ENCODE data around the gene PPP3R2.
"Not testable (repeated sequence)": the region's sequence is repeated elsewhere in the genome, so short reads cannot be mapped to it uniquely, and the experiment has no call there.

PPP3R2 gene

DNA sequence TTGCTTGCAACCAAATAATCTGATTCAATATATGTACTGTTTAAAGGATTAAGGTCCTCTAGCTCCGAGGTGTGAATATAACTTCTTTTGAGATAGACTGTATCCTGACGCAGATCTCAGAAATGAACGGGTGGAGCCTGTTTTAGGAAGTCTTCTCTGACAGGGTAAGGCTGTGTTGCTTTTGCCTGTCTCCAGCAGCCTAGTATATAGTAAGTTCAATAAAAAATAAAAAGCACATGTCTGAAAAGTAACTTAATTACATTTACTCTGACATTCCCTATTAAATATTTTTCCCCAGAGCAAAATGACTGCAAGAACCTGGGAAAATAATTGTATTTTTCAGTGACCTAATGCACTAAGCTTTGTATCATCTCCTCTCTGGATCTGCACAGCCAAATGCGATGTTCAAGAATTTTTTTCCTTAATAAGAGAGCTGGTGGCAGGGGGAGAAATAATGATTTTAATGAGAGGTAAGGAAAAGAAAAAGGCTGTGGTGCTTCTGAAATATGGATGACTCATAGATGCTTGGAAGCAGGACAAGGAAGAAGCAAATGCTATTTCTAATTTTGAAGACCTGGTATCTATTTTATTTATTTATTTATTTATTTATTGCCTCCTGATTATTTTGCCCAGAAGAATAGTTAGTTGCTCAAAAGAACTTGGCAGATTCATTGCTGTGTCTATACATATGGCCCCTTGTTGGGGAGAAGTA lies 7.3 kb downstream of the PPP3R2 start:
- DNase-seq, result no peak

DNA sequence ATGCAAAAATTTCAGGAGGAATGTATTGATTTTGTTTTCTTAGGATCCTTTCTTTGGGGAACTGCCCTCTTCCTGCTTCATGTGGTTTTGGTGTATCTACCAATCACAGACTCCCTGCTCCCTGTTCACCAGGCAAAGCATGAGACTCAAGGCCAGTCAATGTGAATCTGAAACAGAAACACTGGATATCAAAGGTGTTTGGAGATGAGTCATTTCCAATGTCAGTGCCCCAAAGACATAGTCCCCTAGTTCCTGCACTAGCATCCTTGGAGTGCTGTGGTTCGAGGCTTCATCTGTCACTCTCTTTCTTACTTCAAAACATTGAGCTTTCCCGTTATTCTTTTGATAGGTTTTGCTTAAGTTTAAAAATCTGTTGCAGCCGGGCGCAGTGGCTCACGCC lies 8.1 kb downstream of the PPP3R2 start:
- DNase-seq, result no peak

DNA sequence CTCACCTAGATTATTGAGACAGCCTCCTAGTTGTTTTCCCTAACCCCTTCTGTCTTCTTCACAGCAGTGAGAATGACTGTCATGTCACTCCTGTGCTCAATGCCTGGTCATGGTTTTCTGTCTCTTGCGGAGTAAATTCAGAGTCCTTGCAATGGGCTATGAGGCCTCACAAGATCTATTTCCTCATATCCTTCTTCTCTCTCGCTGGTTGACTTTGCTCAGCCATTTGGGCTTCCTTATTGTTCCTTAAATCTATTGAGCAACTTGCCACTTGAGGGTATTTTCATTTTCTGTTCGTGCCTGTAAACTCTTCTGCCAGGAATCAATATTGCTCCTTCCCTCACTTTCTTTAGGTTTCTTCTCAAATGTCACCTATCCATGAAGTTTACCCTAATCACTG lies 9.0 kb downstream of the PPP3R2 start:
- DNase-seq, result no peak

DNA sequence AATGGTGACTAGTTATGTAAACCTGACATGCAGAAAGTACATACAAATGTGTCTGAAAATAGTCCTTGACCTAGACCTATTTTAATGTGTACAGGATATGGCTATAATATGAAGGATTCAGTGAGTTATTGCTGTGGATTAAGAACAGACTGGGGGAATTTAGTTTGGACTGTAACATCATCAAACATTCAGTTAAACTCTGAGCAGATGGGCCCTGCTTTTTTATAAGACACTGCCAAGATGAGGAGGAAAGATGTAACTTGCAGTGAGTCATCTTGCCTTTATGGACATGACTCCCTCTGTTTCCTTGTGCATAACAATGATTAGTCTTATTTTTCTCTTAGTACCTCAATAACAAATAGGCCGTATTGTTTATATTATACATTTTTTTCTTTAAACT lies 12.2 kb downstream of the PPP3R2 start:
- DNase-seq, result no peak

DNA sequence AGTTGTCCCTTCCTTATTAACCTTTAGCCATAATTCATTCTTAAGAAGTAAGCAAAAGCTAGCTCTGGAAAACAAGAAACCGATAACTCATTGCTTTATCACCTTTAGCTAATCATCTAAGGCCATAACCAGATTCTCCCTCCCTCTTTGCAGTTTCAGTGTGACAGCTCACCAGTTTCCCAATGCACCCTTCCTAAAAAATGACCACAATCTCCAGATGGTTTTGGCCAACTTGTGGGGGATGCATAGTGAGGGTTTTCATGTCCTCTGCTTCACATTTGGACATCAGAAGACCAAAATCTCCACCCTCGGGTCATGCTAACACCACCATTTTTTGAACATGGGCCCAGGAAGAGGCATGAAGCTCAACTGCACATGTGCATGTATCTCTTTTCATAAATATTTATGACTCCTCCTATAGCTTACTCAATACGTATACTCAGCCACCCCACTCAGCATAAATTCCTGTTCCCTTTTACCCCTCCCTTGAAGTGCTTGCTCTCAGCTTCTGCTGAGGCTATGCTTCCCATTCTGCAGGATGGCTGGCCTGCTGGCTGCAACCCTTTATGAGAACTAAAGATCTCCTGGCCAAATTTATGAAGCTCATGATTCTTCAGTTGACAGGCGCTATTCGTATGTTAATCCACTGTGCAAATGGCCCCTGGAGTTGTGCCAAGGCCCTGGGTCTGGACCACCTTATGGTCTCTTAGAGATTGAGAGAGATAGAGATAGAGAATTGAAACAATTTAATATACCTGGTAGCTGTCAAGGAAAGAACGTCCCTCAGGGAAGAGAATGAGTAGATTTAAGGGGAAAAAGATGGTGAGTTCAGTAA lies 14.8 kb downstream of the PPP3R2 start:
- DNase-seq, result no peak

DNA sequence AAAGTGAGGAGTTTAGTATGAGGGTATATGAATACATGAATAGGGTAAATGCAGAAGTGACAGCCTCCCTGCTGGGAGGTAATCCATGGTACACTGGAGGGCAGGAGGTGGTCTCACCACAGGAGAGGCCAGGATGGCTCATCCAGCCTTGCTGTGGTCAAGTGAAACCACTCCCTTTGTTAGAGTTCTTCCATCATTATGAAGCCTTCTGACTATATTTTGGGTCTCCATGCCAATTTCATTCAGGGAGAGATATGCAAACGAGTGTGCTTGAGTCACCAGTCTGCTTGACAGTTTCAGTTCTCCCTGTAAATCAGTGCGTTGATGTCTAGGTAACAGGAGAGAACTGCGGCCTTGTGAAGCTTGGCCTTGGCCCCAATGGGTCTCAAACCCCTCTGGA lies 16.4 kb downstream of the PPP3R2 start:
- no peak for DNase-seq

DNA sequence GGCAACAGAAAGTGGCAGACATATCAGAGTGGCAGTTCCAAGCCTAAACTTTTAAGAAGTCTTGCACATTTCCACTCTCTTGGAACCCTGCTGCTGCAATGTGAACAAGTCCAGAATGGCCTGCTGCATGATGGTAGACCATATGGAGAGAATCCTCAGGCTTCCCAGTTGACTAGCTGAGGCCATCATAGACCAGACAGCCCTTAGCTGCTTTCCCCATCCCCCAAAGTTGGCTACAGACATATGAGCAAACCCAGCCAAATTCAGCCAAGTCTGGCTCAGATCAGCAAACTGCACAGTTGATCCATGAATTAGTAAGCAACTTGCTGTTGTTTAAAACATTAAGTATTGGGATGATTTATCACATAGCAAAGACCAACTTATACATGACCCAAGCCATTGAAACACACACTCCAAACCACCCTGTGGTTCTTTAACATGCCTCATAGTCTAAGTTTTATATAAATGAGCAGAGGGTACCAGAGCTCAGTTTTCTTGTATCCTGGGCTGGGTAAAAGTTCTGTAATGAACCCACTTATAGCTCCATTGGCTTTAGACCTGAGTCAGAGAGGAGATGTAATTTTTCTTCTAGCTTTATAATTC lies 19.9 kb downstream of the PPP3R2 start:
- DNase-seq, result no peak

DNA sequence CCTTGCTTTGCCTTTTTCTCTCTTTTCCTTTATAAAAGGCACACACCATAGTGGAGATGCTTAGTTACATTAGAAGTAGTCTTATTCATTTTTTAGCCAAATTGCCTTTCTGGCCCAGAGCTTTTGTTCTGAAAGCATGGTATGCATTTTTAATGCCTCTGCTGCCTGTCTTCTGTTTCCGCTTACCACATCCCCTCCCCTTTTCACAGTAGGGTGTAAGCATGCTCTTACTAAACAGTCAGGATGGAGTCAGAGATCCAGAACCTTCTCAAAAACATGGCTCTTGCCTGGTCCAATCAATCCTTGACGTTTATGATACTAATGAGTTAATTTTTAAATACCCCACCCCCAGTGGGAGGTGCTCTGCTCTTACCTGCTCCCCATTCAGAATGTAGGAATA lies 22.5 kb downstream of the PPP3R2 start:
- peak; percentile 13 for DNase-seq

DNA sequence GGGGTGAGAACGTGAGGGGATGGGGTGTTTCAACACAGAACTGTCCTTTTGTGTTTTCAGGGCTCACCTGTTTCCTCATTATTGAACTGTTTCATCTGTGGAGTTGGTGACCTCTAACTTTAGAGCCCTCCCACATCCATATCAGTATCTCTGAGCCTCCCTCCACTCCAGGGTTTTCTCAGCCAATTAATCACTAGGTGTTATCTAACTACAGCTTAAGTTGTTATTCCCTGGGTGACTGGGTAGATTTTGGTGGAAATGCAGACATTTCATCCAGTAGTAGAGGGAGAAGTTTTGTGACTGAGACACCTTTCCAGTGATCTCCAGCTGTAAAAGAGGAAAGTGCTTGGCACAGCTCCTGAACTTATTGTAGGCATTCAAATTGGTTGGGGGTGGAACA lies 23.7 kb downstream of the PPP3R2 start:
- no peak for DNase-seq

DNA sequence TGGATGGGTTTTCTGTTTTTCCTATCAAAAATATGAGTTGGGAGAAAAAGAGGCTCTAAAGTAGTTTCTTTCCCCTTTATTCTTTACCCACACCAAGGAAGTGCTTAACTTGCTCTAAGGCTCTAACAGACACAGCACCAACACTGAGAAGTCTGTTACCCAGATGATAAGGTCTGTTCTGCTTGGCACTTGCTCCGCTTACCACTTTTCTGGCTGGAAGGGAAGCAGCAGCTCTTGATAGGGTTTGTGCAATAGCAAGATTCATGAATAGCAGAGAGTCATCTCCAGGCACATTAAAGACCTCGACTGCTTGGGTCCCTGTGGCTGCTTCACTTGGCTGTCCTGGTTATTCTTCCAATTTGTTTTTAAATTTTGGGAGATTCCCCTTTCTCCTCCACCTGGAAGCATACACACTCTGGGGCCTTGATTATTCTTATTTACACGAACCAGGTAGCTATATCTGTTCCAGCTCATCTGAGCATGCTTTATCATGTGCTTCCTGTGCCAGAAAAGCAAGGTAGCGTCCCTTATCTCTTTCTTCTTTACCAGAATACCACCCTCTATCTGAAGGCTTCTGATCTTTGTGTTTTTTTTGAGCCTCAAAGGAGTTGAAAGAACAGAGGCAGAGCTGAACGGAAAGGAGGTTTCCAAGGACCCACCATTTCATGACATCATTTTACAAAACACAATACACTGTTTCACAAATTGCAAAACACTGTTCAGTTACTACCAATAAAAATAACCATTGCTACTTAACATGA lies 24.8 kb downstream of the PPP3R2 start:
- peak; percentile 29 for DNase-seq

DNA sequence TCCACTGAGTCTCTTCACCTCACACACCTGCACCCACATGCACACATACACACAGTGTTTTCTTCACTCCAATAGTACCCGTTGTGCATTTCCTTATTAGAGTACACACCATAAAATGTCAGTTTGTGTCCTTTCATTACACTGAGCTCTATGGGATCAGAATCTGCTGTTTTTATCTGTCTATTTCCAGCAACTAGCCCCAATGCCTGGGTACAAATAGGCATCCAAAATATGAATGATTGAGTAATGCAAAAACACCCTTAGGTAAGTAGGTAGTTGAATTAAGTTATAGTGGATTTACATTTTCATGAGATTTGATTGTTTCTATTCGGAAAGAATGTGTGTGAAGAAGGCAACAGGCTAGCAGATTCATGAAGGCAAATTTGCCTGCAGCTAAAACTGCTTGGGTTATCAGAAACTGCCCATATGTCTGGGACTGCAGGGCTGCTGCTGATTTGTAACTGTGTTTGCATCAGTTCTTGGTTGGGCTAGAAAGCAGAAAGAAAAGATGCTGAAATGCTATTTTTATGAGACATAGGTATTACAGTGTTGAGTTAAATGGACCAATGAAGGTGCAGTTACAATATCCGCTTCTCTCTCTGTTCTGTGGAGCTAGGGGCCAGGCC lies 26.9 kb downstream of the PPP3R2 start:
- no peak for DNase-seq

DNA sequence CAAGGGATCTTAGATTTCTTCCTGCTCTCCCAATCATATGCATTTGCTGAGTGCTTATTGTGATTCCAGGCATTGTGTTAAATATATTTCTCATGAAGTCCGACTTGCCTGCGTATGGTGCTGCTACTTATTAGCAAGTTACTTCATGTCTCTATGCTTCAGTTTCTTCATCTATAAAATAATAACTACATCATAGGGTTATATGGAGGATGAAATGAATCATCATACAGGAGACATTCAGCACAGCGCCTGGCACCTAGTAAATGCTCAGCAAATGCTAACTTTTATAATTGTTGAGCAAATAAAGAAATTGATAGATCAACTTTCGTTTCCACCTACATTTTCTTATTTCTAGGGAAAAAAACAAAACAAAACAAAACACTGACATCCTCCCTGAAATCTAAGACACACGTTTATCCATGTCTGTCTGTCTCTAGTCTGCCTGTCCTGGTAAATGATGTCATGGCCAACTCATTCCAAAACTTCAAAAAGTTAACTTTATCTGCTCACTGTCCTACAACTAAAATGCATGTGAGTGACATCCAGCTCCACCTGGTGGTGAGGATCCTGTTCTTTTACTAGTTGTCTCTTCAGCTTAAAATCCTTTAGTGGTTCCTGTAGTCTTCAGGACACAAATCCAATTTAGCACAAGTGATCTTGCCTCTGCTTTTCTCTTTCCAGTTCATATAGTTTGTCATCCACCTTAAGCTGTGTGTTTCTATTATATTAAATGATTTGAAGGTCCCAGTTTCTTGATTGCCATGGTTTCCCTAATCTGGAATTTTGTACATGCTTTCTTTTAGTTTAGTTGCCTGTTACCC lies 27.7 kb downstream of the PPP3R2 start:
- DNase-seq, result peak; percentile 60

DNA sequence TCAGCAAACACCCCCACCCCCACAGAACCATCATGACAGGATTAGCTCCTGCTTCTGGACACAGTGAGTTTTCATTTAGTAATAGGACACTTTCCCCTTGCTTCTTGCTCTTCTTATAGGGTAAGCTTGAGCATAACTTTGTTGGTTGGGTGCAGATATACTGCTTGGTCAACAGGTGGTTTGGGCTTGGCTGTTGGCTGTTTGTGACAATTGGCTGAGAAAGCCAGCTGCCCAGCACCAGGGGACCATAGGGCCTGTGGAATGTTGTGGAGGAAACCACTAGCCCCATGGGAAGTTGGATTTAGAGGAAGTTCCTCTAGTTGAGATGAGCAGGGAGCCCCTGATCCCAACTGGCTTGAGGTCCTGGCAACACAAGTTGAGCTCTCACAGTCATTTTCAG lies 30.5 kb downstream of the PPP3R2 start:
- DNase-seq, result no peak

DNA sequence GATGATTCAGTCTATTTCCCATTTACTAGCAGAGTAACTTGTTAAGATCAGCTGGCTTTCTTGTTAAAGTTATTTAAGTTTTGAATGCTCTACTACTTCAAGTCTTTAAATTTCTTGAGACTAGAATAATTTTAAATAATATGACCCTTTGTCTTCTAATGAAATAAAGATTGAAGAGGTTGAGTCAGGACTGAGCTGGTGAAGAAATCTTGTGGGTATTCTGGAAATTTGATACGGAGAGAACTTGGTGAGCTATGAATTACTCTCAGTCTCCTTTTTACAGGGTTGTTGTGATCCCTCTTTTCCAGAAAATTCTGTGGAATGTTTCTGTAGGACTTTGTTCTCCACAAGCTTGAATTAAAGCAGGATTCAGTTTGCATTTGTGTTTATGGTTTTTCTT lies 31.8 kb downstream of the PPP3R2 start:
- DNase-seq, result no peak

DNA sequence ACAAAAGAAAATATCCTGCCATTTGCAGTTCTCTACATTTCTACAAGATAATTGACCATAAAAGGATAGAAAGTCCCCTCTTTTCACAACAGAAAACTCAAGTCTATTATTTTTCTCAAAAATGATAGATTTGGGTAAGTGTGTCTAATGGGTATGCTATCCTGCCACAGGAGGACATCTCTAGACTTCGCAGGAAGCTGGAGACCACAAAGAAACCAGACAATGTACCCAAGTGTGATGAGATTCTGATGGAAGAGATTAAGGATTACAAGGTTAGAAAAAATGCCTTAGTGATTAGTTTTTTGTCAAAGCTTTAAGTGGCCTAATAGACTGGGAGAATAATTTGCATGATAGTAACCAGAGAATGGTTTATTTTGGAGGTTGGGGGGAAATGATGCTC lies 33.0 kb downstream of the PPP3R2 start:
- DNase-seq, result no peak

DNA sequence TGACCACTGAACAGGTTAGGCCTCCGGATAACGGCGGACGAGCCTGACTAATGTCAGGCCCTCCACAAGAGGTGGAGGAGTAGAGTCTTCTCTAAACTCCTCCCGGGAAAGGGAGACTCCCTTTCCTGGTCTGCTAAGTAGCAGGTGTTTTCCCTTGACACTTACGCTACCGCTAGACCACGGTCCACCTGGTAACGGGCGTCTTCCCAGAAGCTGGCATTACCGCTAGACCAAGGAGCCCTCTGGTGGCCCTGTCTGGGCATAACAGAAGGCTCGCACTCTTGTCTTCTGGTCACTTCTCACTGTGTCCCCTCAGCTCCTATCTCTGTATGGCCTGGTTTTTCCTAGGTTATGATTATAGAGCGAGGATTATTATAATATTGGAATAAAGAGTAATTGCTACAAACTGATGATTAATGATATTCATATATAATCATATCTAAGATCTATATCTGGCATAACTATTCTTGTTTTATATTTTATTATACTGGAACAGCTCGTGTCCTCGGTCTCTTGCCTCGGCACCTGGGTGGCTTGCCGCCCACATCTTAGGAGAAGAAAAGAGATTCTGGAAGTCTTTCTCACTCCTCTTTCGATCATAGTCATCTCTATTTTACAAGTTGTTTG lies 45.2 kb downstream of the PPP3R2 start:
- not testable (repeated sequence) for DNase-seq

DNA sequence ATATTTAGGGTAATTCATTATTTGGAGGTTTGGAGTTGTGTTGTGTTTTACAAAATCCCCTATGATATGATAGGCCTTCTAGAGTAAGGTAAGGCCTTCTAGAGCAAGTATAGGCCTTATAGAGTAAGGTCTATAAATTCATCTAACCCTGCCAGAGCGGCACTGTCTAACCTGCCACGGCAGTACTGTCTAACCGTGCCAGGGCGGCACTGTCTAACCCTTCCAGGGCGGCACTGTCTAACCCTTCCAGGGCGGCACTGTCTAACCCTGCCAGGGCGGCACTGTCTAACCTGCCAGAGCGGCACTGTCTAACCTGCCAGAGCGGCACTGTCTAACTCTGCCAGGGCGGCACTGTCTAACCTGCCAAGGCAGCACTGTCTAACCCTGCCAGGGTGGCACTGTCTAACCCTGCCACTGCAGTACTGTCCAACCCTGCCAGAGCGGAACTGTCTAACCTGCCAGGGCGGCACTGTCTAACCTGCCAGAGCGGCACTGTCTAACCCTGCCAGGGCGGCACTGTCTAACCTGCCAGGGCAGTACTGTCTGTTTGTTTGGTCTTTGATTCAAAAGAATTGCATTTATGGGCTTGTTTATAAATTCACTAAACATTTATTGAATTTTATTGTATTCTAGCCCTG lies 51.6 kb downstream of the PPP3R2 start:
- no peak for DNase-seq
